ENCODE data around the gene PRKCZ. TPM values are rescaled to one million over a fixed set of nuclear protein-coding genes. Genes with fewer than 3 reads are reported as not detected.

PRKCZ gene
- total RNA-seq, 4 donors from 2014 or later, result 0.49 to 1.9 (median 1.1) TPM; not detected in 1

DNA sequence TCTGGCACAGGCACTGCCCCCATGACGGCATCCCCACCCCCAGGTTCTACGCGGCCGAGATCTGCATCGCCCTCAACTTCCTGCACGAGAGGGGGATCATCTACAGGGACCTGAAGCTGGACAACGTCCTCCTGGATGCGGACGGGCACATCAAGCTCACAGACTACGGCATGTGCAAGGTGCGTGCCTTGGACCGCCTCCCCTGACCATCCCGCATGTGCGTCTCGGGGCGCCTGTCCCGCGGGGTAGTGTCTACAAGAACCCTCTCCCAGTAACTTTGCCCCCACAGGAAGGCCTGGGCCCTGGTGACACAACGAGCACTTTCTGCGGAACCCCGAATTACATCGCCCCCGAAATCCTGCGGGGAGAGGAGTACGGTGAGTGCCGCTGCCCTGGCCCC is 121.8 kb downstream of the PRKCZ start:
- TF ChIP-seq, protein P1, sequence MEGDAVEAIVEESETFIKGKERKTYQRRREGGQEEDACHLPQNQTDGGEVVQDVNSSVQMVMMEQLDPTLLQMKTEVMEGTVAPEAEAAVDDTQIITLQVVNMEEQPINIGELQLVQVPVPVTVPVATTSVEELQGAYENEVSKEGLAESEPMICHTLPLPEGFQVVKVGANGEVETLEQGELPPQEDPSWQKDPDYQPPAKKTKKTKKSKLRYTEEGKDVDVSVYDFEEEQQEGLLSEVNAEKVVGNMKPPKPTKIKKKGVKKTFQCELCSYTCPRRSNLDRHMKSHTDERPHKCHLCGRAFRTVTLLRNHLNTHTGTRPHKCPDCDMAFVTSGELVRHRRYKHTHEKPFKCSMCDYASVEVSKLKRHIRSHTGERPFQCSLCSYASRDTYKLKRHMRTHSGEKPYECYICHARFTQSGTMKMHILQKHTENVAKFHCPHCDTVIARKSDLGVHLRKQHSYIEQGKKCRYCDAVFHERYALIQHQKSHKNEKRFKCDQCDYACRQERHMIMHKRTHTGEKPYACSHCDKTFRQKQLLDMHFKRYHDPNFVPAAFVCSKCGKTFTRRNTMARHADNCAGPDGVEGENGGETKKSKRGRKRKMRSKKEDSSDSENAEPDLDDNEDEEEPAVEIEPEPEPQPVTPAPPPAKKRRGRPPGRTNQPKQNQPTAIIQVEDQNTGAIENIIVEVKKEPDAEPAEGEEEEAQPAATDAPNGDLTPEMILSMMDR (IDR thresholded peaks at IDR 0.05; ENCODE audit: low read depth), result no peak

DNA sequence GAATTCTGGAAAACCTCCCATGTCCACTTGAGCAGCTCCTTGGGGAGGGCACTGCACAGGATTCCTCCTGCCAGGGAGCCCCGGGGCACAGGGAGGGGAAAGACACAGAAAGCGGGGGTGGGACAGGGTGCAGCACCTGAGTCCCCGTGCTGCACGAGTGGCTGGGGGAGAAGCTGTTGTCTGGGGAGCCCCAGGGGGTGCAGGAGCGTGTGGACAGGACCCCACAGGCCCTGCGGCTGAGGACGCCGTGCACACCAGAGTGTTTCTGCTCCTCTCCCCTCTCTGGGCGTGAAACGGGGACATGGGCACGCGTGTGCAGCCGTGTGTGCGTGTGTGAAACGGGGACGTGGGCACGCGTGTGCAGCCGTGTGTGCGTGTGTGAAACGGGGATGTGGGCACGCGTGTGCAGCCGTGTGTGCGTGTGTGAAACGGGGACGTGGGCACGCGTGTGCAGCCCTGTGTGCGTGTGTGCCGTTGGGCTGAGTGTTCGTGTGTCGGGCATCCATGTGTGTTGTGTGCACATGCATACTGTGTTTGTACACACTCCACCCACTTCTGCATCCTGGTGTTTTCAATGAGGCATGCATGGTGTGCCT is 122.4 kb downstream of the PRKCZ start:
- TF ChIP-seq, protein P1 (IDR thresholded peaks at IDR 0.05; ENCODE audit: low read depth), result no peak

DNA sequence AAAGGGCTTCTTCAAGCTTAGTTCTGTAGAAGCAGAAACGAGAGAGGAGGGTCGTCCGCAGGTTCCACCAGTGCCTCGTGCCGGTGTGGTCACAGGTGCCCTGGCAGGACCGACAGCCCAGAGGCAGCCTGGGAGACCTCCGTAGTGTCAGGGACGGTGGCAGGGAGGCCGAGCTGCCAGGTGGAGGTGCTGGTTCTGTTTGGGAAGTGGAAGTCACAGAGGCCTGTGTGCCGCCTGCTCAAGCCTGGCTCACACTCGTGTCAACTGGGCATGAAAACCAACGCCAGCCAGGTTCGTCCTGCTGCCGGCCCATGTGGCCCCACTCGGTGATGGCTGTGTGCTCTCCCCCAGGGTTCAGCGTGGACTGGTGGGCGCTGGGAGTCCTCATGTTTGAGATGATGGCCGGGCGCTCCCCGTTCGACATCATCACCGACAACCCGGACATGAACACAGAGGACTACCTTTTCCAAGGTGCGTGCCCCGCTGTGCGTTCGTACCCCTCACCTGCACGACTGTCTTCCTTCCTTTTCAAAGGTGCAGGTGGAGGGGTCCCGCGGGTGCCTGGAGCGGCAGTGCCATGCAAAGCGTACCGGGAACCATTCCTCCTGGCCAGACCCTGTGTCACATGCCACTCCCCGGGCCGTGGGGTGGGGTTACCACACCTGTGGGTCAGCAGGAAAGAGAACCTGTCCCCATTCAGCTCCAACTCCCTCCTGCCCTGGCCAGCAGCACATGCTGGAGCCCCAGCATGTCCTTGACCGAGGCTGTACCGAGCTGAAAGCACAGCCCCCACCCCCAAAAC is 123.5 kb downstream of the PRKCZ start:
- TF ChIP-seq, protein P1 (IDR thresholded peaks at IDR 0.05; ENCODE audit: low read depth), result no peak

DNA sequence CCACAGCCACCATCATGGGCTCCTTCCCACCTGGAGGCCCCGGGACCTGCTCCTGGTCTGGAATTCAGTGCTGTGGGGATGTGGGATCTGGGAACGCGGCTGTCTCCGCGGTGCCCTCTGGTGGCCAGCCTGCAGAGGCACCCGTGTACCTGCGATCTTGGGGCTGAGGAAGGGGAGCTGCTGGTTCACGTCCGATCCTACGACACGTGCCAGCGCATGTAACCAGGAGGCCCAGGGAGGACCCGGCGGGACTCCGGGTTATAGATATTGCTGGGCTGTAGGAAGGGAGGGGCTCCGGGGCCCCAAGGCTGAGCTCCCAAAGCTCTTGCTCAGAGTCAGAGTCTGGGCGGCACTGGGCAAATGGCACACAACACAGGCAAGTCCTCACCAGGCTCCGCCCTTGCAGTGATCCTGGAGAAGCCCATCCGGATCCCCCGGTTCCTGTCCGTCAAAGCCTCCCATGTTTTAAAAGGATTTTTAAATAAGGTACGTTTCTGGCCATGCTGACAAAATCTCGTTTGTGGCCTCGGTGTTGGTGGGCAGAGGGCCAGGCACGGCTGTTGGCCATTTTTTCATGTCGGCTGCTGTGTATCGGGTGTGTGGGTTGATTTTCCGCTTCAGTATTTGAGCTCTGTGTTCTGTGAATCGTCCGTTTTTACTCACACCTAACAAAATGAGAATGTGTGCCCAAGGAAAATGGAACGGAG is 124.3 kb downstream of the PRKCZ start:
- TF ChIP-seq, protein P1 (IDR thresholded peaks at IDR 0.05; ENCODE audit: low read depth), result no peak

DNA sequence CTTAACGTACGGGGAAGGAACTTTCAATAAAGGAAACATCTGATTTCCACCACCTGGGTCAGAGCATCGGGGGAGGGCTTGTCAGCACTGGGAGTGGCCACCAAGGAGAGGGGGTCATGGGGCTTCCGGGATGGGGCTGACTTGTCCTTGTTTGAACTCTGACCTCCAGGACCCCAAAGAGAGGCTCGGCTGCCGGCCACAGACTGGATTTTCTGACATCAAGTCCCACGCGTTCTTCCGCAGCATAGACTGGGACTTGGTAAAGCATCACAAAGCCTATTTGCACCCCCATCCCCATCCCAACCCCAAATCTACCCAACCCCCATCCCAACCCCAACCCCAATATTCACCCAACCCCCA is 124.8 kb downstream of the PRKCZ start:
- TF ChIP-seq, protein P1 (IDR thresholded peaks at IDR 0.05; ENCODE audit: low read depth), result no peak

DNA sequence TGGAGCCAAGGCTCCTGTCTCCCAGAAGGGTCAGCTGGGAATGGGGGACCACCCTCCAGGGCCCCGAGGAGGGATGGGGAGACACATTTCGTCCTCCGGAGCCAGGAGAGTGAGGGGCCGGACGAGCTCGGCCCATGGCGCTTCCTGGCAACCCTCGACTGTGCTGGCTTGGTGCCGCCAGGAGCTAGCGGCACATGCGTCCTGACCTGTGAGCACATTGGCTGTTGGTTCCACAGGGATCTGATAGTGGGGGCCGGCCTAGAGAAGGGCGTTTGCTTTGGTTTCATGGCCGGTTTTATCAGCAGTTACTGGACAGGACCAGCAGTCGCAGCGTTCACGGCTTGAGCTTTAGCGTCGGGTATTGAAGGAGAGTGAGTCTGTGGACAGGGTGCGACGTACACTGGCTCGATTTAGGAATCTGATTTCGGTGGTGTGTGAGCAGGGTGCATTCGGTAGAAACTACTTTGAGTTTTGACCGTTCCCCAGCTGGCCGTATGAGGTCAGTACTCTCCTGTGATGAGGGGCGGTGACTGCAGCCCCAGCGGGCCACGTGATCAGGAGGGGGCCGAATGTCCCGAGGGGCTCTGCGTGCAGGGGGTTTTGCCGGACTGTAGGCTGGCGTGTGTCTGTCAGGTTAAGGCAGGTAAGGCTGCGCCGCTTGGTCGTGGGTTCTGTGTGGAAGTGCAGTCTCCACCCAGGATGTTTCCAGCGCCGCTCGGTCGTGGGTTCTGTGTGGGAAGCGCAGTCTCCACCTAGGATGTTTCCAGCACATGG is 125.7 kb downstream of the PRKCZ start:
- TF ChIP-seq, protein P1 (IDR thresholded peaks at IDR 0.05; ENCODE audit: low read depth), result no peak

Data from subcutaneous adipose tissue (tissue), 4 donors.